CD4-positive, alpha-beta T cell treated with Interleukin-15 for 1 hour (primary cell): ENCODE results near the gene RNF145.
A peak's percentile ranks its signal among the peaks of the same experiment; 100 is the strongest.
"Not testable (repeated sequence)": the region's sequence is repeated elsewhere in the genome, so short reads cannot be mapped to it uniquely, and the experiment has no call there.

Experiments used
- DNase-seq: peaks from one replicate; pipeline ENCODE4 v3.0.0-alpha.2; 2020

RNF145 gene

GRCh38 chr5:159187719-159188118 lies 21.6 kb downstream of the RNF145 start:
- no peak for DNase-seq

GRCh38 chr5:159186319-159186718 lies 23.0 kb downstream of the RNF145 start:
- DNase-seq = no peak

GRCh38 chr5:159185773-159186172 lies 23.6 kb downstream of the RNF145 start:
- DNase-seq = no peak

GRCh38 chr5:159184858-159185381 lies 24.4 kb downstream of the RNF145 start:
- no peak for DNase-seq

DNA sequence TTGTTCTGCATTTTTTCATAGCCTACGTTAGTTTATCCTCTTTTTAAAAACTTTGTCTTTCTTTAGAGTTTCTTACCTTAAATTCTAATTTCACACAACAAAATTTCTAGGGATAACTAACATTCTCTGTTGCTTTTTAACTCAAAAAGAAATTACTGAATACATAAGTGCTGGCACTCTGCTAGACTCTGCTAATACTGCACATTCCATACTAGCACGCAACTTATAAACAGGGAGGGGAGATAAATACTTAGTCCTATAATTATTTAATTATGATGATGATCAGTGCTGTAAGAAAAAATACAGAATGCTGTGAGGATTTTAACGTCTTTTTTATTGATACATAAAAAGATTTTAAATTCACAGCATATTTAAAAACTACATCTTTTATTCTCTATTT lies 25.1 kb downstream of the RNF145 start:
- DNase-seq = no peak

- DNase-seq = no peak
These were observed 26.1 kb downstream of the RNF145 start for GRCh38 chr5:159183247-159183646.

- no peak for DNase-seq
These were observed 26.7 kb downstream of the RNF145 start for GRCh38 chr5:159182691-159183090.

GRCh38 chr5:159181651-159182050 lies 27.7 kb downstream of the RNF145 start:
- DNase-seq = no peak

DNA sequence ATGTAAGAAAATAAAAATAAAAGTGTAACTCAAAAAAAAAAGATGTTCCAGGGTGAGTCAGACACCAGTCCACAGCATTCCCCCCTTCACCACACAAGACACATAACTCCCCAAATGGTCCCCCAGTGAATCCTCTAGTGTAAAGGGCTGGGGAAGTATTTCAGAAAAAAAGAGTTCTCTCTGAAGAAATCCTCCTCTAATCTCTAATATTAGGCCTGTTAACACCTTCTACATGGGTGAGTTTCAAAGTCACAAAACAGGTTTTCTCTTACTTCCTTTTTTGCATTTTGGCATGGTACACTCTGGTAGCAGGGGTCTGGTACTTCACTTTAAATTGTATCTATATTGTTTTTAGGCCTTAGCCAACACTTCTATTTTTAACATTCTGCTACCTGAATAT lies 28.2 kb downstream of the RNF145 start:
- DNase-seq = no peak

DNA sequence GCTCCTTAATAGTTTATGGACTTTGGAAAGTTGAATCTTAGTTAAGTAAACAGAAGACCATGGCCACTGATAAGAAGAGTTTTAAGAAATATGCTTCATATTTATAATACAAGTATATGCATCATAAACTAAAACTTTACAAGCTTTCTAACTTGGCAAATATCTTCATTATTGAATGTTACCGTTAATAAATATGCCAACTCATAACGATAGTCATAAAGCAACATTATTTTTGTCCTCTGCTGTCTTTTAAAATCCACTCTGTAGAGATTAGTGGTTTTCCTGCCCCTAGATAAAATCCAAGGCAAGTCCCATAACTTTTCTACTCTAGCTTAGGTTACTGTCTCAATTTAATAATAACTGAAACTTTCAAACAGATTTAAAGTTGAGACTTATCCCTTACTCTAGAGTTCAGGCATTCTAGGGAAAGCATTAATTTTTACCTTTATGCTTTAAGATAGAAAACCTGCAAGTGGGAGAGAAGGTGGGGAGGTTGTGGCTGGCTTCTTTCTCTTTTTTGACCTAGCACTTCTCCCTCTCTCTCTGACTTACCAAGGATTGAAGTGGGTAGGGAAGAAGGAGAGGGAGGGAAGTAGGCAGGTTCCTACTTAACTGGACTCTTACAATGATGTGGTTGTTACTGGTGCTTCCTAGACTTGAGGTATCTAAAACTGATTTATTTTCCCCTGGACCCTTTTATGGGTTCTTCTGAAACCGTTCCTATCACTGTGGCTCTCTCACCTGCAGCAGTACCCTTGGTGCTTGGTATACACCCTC lies 29.6 kb downstream of the RNF145 start:
- no peak for DNase-seq

- DNase-seq = peak; percentile 20
These were observed 30.4 kb downstream of the RNF145 start for GRCh38 chr5:159178978-159179377.

DNA sequence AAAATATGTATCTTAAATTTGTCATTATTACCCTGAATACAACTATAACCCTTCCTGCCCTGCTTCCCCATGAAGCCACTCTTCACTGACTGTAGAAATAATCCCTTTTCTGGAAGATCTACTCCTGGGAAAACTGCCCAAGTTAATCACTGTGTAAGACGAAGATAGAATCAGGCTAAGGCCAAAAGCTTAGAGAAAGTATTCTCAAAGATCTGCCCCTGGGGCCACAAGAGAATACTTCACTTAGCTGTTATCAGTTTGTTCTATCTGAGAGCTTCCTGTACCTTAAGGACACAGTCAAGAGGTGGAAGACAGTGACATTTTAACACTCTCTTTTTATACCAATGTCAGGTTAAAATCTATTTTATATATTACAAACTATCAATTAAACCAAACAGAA lies 33.8 kb downstream of the RNF145 start:
- DNase-seq = no peak

GRCh38 chr5:159174511-159175168 lies 34.7 kb downstream of the RNF145 start:
- DNase-seq = no peak

GRCh38 chr5:159171274-159171673 lies 38.1 kb downstream of the RNF145 start:
- DNase-seq = no peak

DNA sequence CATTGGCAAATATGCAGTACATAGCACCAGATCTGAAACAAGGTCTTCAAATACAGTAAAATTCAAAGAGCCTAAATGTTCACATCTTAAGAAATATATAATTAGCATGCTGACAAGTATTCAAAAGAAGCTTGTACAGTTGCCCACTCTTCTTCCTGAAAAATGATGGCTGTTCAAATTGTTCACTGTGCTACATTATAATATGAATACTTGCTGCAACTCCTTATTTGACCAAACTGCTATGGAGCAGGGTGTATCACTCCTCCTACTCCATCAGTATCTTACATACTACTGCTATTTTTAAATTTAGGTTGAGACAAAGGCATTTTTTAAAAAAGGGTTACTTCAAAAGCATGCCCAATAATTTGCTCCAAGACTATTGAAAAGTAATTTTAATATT lies 39.3 kb downstream of the RNF145 start:
- DNase-seq = no peak

GRCh38 chr5:159166416-159166815 lies 42.9 kb downstream of the RNF145 start:
- no peak for DNase-seq

DNA sequence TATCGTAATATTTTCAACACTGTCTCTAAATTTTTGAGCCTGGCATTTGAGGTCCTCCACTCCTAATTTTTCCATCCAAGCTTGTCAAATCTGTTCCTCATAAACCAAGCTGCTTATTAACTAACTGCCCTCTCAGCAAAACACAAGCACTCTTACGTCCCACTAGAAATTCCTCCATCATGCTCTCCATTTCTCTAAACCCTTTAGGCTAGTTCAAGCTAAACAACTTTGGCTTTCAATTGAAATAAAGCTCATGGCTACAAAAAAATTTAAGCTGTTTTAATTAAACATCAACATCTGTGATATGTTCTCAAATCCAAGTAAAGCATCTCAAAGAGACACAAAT lies 45.7 kb downstream of the RNF145 start:
- no peak for DNase-seq

GRCh38 chr5:159163027-159163700 lies 46.2 kb downstream of the RNF145 start:
- DNase-seq = no peak

DNA sequence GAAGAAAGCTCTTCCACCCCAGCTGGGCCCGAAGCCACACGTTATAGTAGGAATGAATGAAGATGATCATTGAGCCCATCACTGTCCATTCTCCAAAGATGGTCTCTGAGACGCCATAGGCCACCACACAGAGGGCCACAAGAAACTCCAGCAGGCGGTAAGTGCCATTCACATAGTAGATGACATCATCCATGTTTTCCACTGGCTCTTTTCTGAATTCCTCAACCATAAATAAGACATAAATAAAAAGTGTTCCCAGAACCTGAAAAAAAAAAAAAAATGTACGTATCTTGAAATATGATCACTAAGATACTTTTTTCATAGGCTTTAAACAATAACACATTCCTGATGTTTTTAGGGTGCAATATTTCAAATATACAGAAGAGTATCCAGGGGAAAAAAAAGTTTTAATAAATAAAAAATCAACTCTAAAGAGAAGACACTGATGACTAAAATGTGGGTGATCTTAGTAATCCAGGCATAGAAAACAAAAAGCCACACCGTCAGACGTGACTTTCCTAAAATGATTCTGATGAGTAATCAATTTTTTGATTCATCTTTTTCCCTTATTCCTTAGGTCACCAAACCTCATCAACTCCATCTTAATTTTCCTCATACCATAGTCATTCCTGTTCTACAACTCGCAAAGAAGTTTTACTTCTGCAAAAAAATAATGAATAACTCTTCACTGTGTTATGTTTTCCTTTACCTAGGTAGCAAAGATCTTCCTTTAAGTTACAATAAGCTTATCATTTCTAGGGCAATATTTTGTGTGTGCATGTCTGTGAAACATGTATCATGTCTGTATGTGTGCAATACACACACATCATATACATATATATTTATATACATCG lies 47.8 kb downstream of the RNF145 start:
- no peak for DNase-seq

GRCh38 chr5:159158553-159159091 lies 50.7 kb downstream of the RNF145 start:
- DNase-seq = not testable (repeated sequence)

DNA sequence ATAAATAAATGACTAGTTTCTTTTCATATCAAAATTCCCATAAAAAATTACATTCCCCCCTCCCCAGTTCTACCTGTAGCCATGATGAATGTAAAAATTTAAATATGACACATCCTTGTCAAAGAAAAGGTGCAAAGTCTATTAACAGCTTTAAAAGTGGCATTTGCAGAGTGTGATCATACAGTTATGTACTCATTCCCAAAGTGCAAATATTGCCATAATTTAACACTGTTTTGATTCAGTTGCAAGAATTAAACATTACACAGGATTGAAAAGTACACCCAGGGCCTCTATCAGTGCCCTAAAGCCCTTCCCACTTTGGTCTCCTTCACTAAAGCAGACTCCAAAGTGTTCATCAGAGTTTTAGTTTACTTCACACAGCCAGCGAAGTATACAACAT lies 51.8 kb downstream of the RNF145 start:
- DNase-seq = no peak

DNA sequence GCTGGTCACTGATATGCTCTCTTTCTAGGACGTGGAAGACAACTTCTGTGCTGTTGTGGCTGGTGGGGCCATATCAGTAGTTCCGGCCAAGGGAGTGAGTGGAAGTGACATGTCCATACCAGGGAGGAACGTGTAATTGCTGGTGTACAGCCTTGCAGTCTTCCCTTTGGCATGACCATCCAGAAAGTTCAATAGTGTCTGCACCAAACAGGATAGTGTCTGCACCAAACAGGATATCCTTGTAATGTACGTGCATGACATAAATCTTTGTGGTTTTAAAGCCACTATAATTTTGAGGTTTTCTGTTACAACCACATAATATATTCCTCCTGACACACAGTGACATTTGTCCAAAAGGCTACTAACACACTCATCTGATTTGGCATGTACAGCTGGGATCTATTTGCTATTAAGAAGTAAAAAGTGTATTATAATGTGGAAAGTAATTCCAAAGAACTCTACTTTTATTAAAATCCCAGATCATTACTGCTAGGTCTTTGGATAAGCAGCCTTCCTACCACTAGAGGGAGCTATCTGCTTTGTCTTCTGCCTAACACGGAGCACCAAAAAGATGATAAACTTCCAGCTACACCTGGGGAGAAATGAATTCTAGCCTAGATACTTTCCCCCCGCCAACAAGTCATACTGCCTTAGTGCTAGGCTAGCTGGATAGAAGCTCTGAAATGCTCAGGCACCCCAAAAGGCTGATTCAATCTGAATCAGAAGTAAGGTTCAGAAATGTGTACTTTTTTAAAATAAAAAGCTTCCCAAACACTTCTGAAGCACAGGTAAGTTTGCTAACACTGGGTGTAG lies 52.7 kb downstream of the RNF145 start:
- peak; percentile 22 for DNase-seq
